GM18520 (cell line): ENCODE results near the gene SLC24A3.
"Not testable (repeated sequence)": the region's sequence is repeated elsewhere in the genome, so short reads cannot be mapped to it uniquely, and the experiment has no call there.

Experiments
- ATAC-seq: cut with Tn5 transposase; IDR thresholded peaks from one replicate; pipeline ENCODE4 v1.9.1; 2021; ENCODE audit not compliant: unreplicated experiment

The SLC24A3 gene

DNA sequence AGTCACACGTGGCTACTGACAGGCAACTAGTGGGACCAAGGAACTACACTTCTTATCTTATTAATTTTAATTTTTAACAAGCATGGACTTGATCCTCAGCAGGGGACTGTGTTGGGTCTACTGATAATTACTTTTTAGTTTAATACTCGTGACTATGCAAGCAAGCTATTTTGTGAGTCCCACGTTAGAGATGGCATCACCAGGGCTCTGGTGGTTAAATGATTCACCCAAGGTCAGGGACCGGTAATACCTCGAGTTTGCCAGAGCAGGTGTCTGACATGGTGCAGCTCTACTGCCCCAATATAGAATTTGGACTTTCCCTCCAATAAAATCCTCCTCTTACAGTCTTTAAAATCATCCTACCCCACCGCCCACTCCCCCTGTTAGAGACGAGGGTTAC is 447.0 kb downstream of the SLC24A3 start:
- no peak for ATAC-seq

DNA sequence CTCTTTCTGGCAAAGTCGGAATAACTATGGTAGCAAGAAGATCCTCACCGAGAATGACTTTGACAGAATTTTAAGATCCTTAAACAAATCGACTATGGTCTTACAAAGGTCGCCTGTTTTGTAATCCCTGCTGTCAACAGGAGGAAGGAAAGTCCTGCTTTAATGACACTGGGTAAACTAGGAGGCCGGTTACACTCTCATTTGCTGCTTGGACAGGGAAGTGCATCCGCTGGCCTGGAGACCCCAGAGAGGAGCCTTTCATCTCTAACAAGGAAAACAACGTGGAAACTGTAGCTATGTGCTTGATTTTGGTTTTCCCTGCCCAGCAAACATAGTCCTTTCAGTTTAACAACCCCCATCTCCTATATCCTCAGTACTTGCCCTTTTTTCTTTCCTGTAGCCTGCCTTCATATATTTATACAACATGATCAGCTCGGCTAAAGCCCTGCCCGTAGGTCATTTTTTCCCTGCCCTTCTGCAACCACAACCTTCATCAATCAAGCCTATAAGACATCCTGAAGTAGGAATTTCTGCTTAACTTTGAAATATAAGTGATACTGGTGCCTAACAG is 448.5 kb downstream of the SLC24A3 start:
- ATAC-seq = no peak

DNA sequence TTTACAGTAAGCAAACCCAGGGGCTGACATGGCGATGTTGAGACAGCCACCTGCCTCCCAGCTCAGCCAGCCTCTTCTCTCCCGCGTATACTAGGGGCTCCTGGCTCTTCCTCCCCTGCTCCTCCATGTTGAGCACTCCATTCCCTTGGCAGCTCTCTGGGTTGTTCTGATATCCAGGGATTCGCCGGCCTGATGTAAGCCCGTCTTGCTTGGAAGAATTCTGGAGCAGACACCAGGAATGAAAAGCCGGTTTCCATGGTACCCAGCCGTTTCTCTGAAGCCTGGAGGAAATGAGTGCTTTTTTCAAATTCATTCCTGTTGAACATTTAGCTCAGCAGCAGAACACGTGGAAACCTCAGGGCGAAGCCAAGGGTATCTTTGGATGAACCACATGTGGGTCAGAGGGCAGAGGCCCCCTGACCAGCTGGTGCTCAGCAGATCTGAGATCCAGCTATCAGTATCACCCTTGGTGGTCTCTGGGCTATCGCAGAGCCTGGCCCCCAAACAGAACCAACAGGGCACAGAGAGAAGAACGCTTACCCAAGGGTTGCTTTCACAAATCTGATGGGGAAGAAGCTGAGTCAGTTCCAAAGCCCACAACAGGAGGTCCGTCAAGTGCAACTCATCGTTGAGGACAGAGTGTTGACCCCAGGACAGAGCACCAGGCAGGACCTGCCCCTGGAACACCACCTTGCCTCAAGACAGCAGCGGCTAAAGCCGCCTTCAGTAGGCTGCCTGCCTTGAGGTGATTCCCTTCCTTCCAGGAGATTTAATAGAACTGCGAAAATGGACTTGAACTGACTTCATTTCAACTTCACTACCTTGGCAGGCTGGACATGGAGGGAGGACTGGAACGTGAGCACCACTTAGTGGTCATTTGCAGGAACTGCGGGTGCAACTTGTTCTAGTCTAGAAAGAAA is 449.5 kb downstream of the SLC24A3 start:
- no peak for ATAC-seq

DNA sequence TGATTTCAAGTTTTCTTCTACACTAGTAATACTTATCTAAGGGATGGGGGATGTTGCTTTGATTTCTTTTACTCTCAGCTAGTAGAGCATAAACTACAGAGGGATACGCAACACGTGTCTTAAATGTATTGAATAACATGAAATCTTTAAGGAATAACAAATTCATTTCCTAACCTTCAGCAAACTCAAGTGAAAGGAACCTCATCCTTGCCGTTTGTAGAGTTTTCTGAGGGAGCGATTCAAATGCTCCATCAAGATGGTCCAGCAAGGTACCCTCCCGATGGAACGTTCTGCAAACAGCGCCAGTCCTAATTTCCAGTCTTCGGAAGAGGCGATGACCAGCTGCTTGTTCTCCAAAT is 450.2 kb downstream of the SLC24A3 start:
- ATAC-seq = no peak

DNA sequence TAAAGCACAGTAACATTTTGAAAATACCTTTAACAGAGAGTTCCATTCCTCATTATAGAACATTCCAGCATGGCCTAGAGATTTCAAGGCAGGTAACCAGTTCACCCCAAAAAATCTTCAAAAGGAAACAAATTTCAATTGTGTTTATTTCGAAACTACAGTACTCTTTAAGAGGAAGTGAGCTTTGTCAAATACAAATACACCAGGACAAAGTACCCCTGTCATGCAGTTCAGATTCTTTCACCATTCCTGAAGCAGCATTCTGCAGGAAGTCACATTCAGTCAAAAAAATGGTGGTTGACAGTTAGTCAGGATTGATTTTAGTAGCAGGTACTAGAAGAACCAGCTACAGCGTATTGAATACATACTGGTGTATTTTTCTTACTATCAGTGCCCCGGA is 456.0 kb downstream of the SLC24A3 start:
- no peak for ATAC-seq

DNA sequence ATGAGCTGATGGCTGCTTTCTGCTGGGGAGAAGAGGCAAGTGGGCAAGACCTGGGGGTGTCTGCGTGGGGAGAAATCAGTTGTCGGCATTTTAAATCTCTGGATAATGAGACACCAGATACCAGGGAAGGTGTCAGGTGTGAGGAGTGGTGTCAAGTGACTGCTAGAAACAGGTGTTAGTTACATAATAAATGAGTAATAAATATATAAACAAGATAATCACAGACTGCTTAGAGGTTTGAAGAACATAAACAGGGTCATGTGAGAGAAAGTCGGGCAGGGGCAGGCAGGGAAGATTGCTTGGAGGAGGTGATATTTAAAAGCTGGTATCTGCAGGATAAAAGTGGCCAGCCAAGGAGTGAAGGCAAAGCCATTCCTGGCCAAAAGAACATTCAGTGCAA is 458.4 kb downstream of the SLC24A3 start:
- no peak for ATAC-seq

DNA sequence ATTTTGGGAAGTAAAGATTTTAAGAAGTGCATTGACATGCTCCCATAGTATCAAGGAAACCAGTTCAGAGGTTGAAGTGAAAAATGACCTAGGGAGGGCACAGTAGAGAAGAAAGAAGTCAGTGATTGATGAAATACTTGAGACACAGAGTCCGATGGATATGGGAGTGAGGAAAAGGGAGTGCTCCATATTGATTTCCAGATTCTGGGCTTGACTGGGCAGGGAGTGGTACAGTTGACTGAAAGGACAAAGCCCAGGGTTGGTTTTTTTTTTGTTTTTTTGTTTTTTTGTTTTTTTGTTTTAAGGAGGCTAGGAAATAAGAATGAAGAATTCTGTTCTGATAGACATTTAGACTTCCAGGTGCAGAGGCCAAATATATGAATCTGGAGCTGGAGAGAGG is 458.9 kb downstream of the SLC24A3 start:
- no peak for ATAC-seq

DNA sequence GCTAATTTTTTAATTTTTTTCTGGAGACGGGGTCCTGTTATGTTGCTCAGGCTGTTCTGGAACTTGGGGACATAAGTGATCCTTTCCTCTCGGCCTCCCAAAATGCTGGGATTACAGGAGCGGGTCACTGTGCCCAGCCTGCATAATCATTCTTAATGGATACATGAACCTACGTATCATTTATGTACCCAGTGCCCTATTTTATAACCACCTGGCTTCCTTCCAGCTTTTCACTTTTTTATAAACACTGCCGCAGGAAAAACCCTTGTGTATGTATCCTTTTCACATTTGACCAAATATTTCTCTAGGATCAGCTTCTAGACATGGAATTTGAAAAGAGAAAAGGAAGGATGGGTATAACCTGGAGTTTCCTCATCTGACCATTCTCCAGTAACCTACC is 460.1 kb downstream of the SLC24A3 start:
- no peak for ATAC-seq

DNA sequence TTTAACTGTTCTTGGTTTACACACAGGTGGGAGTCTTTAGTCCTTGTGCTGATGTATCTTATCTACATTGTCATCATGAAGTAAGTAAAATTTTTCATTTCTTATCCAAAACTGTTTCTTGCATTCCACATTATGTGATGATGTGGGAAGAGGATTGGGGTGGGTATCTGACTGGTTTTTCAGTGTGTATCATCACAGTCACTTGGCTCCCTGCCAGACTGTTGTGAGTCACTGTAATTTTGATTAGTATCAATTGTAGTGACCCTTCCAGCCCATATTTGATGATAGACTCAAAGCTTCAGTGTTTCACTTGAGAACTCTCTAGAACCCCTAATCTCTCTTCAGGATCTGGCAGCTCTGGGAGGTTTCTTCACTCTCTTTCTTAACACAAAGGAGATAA is 461.1 kb downstream of the SLC24A3 start:
- no peak for ATAC-seq

DNA sequence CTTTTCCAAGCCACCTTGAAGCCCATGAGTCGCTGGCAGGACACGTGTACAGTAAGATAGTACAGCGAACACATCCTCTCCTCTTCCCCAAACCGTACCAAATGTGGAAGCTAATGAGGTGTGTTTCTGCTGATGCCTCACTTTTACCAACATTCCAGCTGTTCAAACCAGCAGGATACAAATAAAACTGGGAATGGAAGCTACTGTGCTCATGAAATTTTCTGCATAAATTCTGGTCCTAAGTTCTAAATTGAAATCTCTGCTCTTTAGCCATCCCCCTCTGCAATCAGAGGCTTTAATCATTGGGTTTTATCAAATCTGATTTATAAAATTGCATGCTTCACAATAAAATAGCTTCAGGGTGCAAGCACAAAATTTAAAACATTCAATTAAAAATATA is 463.8 kb downstream of the SLC24A3 start:
- ATAC-seq = no peak

DNA sequence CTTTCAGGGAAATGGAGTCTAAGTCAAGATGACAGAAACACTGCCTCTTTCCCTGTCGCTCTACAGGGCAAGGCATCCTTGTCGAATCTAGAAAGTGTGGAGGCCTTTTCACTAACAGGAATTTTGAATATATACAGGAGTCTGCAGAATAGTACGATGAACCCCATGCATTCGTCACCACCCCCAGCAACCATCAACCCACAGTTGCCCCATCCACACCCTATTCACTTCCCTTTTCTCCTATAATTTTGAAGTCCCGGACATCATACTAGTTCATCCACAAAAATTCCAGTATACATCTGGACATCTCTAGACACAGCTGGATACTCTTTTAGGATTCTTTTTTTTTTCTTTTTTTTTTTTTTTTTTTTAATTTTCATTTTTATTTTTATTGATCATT is 464.9 kb downstream of the SLC24A3 start:
- no peak for ATAC-seq

DNA sequence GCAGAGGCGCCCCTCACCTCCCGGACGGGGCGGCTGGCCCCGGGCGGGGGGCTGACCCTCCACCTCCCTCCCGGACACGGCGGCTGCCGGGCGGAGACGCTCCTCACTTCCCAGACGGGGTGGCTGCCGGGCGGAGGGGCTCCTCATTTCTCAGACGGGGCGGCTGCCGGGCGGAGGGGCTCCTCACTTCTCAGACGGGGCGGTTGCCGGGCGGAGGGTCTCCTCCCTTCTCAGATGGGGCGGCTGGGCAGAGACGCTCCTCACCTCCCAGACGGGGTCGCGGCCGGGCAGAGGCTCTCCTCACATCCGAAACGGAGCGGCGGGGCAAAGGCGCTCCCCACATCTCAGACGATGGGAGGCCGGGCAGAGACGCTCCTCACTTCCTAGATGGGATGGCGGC is 466.1 kb downstream of the SLC24A3 start:
- ATAC-seq = not testable (repeated sequence)

DNA sequence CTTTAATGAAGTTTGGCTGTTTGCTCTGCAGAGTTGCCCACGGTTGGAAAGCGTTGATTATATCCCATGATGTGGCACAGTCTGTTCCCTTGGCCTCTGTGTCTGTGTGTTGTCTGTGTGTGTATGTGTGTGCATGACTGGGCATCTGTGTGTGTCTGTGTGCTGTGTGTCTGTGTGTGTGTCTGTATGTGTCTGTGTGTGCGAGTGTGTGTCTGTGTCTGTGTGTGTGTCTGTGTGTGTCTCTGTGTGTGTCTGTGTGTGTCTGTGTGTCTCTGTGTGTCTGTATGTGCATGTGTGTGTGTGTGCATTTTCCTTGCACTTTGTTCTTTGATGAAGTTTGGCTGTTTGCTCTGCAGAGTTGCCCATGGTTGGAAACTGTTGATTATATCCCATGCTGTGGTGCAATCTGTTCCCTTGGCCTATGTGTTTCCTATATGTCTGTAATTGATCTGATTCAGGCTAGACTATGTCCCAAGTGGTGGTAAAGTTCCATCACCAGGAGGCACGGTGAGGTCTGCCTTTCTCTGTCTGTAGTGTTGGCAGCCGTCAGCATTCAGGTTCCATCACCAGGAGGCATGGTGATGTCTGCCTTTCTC is 467.6 kb downstream of the SLC24A3 start:
- ATAC-seq = no peak

DNA sequence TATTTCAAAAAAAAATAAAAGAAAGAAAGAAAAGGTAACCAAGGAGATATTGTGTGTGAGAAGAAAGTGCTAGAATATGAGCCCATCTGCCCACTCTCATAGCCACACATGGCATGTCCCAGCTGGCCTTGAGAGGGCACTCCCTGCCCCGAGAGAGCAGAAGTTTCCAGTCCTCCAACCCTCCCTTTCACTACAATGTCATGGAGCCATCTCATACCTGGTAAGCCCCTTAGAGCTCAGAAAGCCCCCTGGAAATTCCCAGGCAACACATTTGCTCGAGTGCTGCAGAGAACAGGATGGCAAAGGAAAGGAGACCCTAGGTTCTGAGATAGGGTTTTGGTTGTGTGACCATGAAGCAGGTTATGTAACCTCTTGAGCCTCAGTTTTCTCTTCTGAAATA is 469.8 kb downstream of the SLC24A3 start:
- ATAC-seq = no peak

DNA sequence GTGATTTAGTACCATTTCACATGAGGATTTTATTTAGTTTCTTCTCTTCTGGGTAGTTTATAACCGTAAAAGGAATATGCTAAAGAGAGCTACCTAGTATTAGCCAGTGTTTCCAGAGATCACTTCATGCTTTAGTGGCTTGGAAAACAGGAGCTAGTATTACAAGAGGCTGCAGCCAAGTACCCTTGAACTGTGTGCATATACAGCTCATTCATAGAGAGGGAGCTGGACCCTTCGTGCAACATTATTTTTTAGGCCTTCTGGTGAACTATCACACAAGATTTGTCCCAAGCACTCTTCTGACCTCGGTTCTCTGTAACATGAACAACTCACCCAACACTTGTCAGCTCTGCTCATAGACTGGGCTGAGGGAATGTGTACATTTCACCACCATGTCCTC is 470.7 kb downstream of the SLC24A3 start:
- ATAC-seq = no peak

DNA sequence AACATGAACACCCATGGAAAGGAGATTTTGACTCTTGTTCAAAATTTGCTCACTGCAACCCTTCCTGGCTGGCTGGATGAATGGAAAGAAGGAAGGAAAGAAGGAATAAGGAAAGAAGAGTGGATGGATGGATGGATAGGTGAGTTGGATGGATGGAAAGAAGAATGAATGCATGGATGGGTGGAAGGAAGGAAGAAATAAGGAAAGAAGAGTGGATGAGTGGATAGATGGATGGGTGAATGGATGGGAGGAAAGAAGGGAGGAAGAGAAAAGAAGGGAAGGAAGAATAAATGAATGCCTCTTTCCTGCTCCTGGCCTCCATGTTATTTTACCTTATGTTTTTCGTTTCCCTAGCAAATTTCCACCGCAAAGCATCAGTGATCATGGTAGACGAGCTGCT is 471.4 kb downstream of the SLC24A3 start:
- ATAC-seq = no peak

DNA sequence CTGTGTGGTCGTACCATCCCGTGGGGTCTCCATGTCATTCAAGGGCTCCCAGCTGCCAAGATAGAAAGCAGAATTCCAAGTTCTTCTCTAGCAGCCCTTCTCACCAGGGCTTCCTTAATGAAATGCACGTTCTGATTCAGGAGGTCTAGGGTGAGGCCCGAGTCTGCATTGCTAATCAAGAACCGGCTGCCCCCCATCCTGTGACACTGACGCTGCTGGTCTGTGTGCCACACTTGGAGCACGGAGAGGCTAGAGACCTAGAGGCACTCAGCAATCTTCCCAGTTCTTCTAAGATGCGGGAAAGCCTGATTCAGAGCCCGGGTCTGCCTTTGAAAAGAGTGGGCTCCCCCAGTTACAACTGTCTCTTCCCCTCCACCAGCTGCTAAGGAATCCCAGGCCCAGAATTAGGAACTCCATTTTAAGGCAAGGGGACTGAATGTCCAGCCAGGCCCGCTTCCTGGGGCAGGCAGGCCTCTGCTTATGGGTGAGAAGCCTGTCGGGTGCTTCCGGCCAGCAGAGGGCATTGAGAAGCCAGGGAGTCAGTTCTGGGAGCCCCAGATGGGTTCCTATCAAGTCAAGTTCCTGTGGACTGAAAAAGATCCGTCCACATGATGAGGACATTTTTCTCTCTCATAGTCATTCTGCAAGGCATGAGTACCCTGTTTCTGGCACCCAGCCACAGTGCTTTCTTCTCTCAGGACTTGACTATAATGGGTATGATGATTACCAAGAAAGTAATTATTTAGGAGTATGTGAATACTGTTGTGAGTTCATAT is 475.8 kb downstream of the SLC24A3 start:
- no peak for ATAC-seq

DNA sequence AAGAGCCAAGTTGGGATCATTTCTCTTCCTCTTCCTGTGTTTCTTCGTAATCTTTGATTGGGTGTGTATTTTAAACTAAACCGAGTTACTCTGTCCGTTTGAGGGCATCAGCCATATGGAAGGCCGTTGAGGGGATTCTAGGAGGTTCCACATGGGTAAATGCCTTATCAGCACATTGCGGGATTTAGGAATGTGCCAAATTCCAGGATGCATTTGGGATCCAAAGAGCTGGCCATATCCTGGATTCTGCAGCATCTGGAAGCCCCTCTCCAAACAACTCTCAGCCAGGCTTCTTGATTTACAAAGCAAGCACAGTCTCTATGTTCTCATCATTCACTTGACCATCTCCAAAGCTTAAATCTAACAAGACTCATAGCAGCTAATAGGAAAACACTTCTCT is 478.0 kb downstream of the SLC24A3 start:
- ATAC-seq = no peak

DNA sequence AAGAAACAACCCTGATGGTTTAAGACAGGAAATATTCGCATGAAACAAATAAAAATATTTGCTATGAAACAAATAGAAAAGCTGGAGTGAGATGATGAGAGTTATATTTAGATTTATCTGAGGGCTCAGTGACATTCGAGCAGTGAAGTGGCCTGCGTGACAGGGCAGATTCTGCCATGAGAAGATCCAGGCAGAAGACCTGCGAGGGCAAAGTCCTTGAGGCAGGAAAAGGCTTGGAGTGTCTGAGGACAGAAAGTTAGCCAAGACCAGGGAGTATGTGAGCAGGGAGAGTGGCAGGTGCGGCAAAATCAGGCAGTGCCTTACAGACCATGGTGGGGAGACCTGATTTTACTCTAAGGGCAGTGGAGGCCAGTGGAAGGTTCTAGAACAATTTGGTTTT is 478.7 kb downstream of the SLC24A3 start:
- no peak for ATAC-seq

DNA sequence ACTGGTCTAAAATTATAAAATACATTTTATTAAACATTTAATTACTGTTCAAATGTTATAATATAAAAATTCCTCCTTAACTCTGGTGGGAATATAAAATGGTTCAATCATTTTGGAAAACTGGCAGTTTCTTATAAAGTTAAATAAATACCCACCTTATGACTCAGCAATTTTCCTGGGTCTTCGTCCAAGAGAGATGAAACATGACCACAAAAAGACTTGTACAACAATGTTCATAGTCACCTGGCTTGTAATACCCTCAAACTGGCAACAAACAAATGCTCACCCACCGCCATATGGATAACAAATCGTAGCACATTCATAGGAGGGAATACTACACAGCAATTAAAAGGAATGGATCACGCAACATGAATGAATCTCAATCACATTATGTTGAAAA is 479.7 kb downstream of the SLC24A3 start:
- no peak for ATAC-seq

DNA sequence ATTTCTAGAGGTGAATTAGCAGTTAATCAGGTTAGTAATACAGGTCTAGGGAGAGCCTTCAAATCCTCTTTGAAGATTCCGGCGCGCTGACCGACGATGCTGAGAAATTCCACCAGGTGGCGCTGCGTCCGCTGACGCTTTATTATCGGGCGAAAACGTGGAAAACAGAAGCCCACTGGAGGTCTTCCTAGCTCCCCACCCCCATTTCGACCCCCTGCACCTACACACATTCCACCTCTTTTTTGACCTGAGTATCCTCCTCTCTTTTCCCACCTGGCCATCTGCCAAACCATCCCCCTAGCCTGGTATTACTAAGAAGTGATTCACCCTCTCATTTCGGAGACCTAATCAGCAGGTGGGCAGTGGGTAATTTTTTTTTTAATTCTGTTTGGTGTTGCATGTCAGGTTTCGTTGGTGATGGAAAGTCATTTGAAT is 480.3 kb downstream of the SLC24A3 start:
- no peak for ATAC-seq

DNA sequence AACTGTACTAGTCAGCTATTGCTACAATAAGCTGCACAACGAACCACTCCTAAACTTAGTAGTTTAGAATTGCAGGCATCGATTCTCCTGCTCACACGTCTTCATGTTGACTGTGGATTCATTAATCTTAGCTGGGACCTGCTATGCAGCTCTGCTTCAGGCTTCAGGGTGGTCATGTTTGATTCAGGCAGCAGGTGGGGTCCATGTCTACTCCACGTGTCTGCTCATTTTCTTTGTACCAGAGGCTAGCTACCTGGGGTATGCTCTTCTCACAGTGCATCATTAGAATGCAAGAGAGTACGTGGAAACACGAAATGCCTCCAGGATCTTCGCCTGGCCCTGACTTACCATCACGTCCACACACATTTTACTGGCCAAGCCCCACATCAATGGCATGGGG is 481.1 kb downstream of the SLC24A3 start:
- no peak for ATAC-seq
